HG03571 (cell line): ENCODE data around the gene FAM228A.

Experiments
- ATAC-seq: cut with Tn5 transposase; IDR thresholded peaks from one replicate; pipeline ENCODE4 v1.9.1; 2021; ENCODE audit not compliant: unreplicated experiment

The FAM228A gene

DNA sequence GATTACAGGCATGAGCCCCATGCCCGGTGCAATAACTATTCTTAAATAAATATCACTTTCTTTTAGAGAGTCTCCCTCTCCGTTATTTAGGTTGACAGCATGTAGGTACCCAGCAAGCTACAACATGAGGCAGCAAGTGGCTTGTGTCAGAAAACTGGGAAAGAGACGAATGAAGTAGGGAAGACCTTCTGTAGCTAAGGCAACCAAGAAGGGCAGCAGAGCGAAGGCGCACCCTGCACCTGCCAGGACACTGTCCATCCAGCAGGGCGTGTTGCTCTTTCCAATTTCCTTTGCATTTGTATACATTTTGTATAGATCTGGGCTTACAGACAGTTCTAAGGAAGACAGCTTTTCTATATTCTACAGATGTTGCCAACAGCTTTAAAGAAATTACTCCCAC lies 48.1 kb downstream of the FAM228A start:
- ATAC-seq: no peak

DNA sequence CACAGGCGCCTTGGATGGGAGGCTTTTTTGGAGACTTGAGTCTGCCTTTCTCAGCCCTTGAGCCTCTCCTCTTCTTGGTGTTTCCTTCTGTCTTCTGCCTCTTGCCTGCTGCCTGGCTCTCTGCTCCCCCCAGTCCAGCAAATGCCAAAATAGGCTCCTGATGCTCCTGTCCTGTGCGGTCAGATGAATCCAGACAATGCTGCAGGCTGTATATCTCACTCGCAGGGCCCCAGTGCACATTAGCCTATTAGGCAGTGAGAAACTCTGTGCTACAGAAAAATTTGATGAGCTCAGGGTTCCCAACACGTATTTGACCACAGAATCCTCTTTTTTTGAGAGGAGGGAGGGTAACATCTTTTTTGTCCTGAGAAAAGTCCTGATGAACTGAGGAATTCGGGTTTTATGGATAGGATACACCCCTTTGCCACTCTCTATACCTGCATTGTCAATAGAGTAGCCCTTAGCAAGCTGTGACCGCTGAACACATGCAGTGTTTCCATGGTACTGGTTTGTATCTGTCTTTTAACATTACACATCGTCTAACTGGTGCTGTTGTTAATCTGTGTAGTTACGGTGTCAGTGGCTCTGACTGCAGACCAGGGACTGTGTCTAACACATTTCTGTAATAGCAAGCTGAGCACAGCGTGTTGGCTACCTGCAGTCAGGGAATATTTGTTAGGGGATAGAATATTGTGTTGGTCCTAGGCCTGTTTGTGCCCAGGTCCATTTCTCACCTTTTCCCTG lies 50.8 kb downstream of the FAM228A start:
- ATAC-seq: no peak

DNA sequence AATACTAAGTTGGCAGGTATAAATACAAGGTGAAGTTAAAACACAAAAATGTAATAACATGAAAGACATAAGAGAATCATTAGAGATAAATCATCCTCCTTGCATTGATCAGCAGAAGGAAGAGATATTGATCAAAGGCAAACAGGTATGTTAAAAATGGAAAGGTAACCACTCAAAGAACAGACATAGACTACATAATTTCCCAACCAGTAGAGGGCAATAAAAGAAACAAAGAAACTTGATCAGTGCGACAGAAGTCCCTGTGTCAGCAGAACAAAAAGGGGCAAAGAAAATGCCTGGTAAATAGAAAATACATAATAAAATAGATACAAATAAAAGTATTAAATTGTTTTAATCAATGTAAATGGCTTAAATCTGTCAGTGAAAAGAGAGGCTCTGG lies 53.6 kb downstream of the FAM228A start:
- no peak for ATAC-seq

DNA sequence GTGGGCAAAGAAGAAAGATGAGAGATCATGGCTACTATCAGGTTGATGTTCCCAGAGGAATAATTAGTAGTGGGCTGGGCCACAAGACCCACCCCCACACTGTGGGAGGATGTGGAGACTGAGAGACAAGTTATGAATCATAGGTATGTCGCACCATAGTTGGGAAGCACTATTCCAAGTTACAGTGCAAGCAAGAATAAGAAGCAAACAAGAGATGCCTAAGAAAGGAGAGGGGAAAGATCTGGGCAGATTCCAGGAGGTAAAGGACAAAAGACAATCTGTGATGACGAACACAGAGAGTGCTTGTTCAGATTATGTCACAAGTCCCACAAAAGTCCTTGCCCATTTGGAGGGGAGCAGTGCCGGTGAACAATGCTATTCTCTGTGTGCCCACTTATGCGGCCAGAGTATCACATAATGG lies 56.6 kb downstream of the FAM228A start:
- ATAC-seq: no peak

DNA sequence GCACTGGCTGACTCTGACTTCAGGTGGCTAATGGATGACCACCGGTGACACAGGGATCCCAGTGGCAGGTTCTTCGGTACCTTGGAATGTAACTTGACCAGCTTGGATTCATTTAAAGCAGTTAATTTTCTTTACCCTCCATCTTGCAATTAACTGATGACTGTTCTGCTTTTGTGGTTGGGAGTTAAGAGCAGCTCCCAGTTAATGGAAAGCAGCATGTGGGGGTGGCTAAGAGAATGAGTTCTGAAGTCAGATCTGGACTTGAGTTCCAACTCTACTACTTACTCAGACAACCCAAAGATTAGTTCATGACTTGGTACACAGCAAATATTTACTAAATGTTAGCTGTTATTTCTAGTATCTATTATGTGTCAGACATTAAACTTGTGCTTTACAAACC lies 58.5 kb downstream of the FAM228A start:
- no peak for ATAC-seq

DNA sequence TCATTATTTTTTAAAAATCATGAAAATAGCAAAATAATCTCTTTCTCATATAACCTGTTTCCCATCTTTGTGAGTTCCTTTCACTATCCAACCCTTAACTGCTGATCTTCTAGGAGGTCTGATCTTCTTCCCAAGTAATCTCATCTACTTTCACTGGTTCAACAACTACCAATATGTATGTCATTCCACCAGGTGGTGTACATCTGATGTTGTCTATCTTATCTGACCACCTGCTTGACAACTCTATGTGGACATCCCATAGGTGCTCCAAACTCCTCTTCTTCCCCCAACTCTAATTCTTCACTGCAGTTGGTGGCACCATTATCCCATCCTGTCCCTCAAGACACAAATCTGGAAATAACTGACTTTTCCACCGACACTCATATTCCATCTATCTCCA lies 62.5 kb downstream of the FAM228A start:
- ATAC-seq: no peak

DNA sequence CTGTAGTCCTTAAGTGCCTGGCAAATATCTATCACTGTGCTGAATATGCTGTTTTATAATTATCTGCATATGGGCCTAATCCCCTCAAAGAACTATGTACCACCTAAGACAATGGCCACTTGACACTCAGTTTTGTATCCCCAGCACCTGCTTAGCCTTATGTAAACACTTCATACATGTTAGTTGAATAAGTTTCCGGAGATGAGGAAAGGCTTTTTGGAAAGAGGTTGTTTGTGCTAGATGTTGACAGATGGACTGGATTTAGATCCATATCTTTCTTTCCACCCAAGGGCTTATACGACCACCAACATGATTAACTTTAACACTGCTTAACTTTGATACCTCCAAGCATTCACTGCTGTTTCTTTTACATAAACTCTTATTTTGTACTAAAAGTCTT lies 63.3 kb downstream of the FAM228A start:
- ATAC-seq: no peak

DNA sequence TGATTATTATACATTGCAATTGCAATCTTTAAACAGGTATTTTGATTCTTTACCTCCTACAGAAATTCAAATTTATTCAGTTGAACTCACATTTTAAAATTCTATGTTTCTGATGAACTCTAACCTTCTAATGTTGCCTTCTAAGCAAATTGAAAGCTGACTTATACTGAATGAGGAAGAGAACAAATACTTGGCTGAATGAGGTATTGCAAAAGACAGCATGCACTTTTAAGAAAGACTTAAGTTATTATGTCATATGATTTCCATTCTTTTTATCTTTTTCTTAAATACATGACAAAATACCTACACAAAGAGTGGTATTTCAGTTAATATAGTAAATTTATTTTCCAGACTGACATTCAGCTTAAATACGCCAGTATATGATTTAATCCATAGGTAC lies 64.7 kb downstream of the FAM228A start:
- no peak for ATAC-seq
